ENCODE results near the gene MARCHF11. TPM values are rescaled to one million over a fixed set of nuclear protein-coding genes. Genes with fewer than 3 reads are reported as not detected.

MARCHF11 gene
- total RNA-seq, 1 experiment from 2014 or later: not detected

DNA sequence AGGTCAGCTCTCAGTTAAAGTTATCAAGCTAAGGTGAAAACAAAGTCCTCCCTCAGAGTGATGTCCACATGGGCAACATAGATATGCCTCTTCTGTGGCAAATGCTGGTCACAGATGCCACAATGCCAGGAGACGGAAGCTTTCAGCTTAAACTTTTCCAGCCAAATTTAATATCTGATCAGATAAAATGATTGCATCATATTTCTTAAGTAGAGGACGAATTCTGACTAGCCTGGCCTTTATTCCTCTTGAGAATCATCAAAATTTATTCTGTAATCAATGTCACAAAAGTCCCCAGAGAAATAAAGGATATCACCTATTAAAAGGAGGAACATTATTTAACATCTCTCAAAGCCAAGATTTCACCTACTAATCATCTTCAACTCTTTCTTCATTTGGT is 161.9 kb downstream of the MARCHF11 start:
- H4K20me1 ChIP-seq (ENCODE audit: insufficient read depth): no peaks in the 10 kb centered on the region
- no peak overlapping the region for H3K4me2 ChIP-seq (ENCODE audit: low read length)
- H2AFZ ChIP-seq (ENCODE audit: low read depth, low read length, poor library complexity, severe bottlenecking): no peak overlapping the region
- no peaks in the 10 kb centered on the region for H3K36me3 ChIP-seq (ENCODE audit: control insufficient read depth in 1 of 2, insufficient read depth in 2 of 2, low read length in 2 of 2)
- BruUV-seq (replicated peaks): no TSS peak
- no peak overlapping the region for H3K4me3 ChIP-seq (replicated peaks in 1 of 2; ENCODE audit: low read depth in 1 of 2, low read length in 2 of 2)
- H3K9ac ChIP-seq (ENCODE audit: low read length): no peak overlapping the region
- H3K4me1 ChIP-seq (ENCODE audit: control insufficient read depth in 1 of 2, insufficient read depth in 2 of 2, low read length in 2 of 2): no peaks in the 10 kb centered on the region
- H3K9me3 ChIP-seq (ENCODE audit: control insufficient read depth in 1 of 2, insufficient read depth in 1 of 2, low read depth in 1 of 2, low read length in 2 of 2): peaks cover 3 to 29% of the 10 kb centered on the region in 2 experiments; a peak in 2 of 4 replicates
- intact Hi-C loops (cut with micrococcal nuclease): no loop called here
- CTCF ChIA-PET: no interaction called here
- no peaks in the 10 kb centered on the region for H3K9me2 ChIP-seq (ENCODE audit: insufficient read depth)
- TF ChIP-seq EZH2phosphoT487 (IDR thresholded peaks at IDR 0.05; ENCODE audit: borderline replicate concordance) (no peak), ELF1 (IDR thresholded peaks at IDR 0.05; ENCODE audit: borderline replicate concordance, low read depth) (no peak), POLR2A (IDR thresholded peaks at IDR 0.05; ENCODE audit: borderline replicate concordance, extremely low read depth, insufficient read depth, insufficient read length) (no peak), SP1 (IDR thresholded peaks at IDR 0.05; ENCODE audit: low read depth) (no peak), CBX3 (IDR thresholded peaks at IDR 0.05; ENCODE audit: low read depth) (no peak), EZH2 (IDR thresholded peaks at IDR 0.05) (no peak), SRF (IDR thresholded peaks at IDR 0.05; ENCODE audit: low read depth) (no peak), JUND (IDR thresholded peaks at IDR 0.05) (no peak), EGR1 (IDR thresholded peaks at IDR 0.05; ENCODE audit: low read depth) (no peak), ZNF274 (IDR thresholded peaks at IDR 0.05; ENCODE audit: low read depth, low read length) (no peak), TCF7L2 (IDR thresholded peaks at IDR 0.05; ENCODE audit: borderline replicate concordance, extremely low read depth, insufficient read depth, insufficient read length) (no peak), YY1 (IDR thresholded peaks at IDR 0.05; ENCODE audit: extremely low read depth, insufficient replicate concordance, low read depth, low read length) (no peak), ZFX (IDR thresholded peaks at IDR 0.05) (no peak)
- TF ChIP-seq, protein P1, sequence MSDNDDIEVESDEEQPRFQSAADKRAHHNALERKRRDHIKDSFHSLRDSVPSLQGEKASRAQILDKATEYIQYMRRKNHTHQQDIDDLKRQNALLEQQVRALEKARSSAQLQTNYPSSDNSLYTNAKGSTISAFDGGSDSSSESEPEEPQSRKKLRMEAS (IDR thresholded peaks at IDR 0.05): no peak
- TF ChIP-seq, protein P2, sequence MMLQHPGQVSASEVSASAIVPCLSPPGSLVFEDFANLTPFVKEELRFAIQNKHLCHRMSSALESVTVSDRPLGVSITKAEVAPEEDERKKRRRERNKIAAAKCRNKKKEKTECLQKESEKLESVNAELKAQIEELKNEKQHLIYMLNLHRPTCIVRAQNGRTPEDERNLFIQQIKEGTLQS (IDR thresholded peaks at IDR 0.05): no peak
- TF ChIP-seq, protein P3, sequence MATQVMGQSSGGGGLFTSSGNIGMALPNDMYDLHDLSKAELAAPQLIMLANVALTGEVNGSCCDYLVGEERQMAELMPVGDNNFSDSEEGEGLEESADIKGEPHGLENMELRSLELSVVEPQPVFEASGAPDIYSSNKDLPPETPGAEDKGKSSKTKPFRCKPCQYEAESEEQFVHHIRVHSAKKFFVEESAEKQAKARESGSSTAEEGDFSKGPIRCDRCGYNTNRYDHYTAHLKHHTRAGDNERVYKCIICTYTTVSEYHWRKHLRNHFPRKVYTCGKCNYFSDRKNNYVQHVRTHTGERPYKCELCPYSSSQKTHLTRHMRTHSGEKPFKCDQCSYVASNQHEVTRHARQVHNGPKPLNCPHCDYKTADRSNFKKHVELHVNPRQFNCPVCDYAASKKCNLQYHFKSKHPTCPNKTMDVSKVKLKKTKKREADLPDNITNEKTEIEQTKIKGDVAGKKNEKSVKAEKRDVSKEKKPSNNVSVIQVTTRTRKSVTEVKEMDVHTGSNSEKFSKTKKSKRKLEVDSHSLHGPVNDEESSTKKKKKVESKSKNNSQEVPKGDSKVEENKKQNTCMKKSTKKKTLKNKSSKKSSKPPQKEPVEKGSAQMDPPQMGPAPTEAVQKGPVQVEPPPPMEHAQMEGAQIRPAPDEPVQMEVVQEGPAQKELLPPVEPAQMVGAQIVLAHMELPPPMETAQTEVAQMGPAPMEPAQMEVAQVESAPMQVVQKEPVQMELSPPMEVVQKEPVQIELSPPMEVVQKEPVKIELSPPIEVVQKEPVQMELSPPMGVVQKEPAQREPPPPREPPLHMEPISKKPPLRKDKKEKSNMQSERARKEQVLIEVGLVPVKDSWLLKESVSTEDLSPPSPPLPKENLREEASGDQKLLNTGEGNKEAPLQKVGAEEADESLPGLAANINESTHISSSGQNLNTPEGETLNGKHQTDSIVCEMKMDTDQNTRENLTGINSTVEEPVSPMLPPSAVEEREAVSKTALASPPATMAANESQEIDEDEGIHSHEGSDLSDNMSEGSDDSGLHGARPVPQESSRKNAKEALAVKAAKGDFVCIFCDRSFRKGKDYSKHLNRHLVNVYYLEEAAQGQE (IDR thresholded peaks at IDR 0.05; ENCODE audit: low read depth): no peak
- H3K27me3 ChIP-seq (ENCODE audit: insufficient read depth, low read length): no peaks in the 10 kb centered on the region
- no peak overlapping the region for H3K27ac ChIP-seq (ENCODE audit: low read depth, low read length)
- ATAC-seq: no peak
- H3K79me2 ChIP-seq (ENCODE audit: insufficient read depth, low read length): no peaks in the 10 kb centered on the region
- POLR2A ChIA-PET: no interaction called here
- no peak for DNase-seq (ENCODE audit: low read depth, low spot score)
- RAD21 ChIA-PET (ENCODE audit: low non-redundant PET in 1 of 2, low total read pairs in 2 of 2, uncharacterized antibody in 2 of 2, unreplicated experiment in 2 of 2): no interaction called here

All from HCT116 (cell line).